Measurements from ENCODE around the gene CDKN2B-AS1.

CDKN2B-AS1 gene

GRCh38 chr9:22008384-22008716, 13.8 kb downstream of the CDKN2B-AS1 start:
- no peak for DNase-seq

- DNase-seq: peak; percentile 94 to 99
Measured at GRCh38 chr9:22008717-22009505, 14.3 kb downstream of the CDKN2B-AS1 start, which contains the start of gene CDKN2B. CDKN2B (minus strand) TSS chr9:22009305; CDS start chr9:22008953, 352 bp downstream.

GRCh38 chr9:22009506-22009867, 14.9 kb downstream of the CDKN2B-AS1 start:
- no peak for DNase-seq

- DNase-seq: no peak
Measured at GRCh38 chr9:22010866-22011625, 16.5 kb downstream of the CDKN2B-AS1 start.

- DNase-seq: no peak
Measured at GRCh38 chr9:22022396-22022795, 27.8 kb downstream of the CDKN2B-AS1 start.

- DNase-seq: no peak
Measured at GRCh38 chr9:22026696-22027095, 32.1 kb downstream of the CDKN2B-AS1 start.

- no peak for DNase-seq
Measured at GRCh38 chr9:22028394-22028793, 33.8 kb downstream of the CDKN2B-AS1 start.

- DNase-seq: no peak
Measured at GRCh38 chr9:22029231-22029630, 34.6 kb downstream of the CDKN2B-AS1 start.

- no peak for DNase-seq
Measured at GRCh38 chr9:22030101-22030598, 35.6 kb downstream of the CDKN2B-AS1 start.

GRCh38 chr9:22031655-22032411, 37.2 kb downstream of the CDKN2B-AS1 start:
- no peak for DNase-seq

GRCh38 chr9:22033012-22033630, 38.5 kb downstream of the CDKN2B-AS1 start:
- no peak for DNase-seq

GRCh38 chr9:22035591-22036011, 41.0 kb downstream of the CDKN2B-AS1 start:
- DNase-seq: no peak

- no peak for DNase-seq
Measured at GRCh38 chr9:22036866-22037626, 42.5 kb downstream of the CDKN2B-AS1 start.

- DNase-seq: peak in 1 of 2 experiments; percentile 32
Measured at GRCh38 chr9:22037954-22038690, 43.5 kb downstream of the CDKN2B-AS1 start.

- no peak for DNase-seq
Measured at GRCh38 chr9:22039258-22039657, 44.7 kb downstream of the CDKN2B-AS1 start.

GRCh38 chr9:22040760-22041159, 46.2 kb downstream of the CDKN2B-AS1 start:
- no peak for DNase-seq

- DNase-seq: no peak
Measured at GRCh38 chr9:22041344-22041743, 46.8 kb downstream of the CDKN2B-AS1 start.

GRCh38 chr9:22041775-22042174, 47.2 kb downstream of the CDKN2B-AS1 start:
- DNase-seq: peak in 1 of 2 experiments; percentile 26

GRCh38 chr9:22043928-22044327, 49.3 kb downstream of the CDKN2B-AS1 start:
- no peak for DNase-seq

GRCh38 chr9:22044583-22044982, 50.0 kb downstream of the CDKN2B-AS1 start:
- DNase-seq: no peak

GRCh38 chr9:22045423-22045822, 50.8 kb downstream of the CDKN2B-AS1 start:
- DNase-seq: no peak

Measured in NCI-H526 (cell line).